ENCODE data around the gene PAPLN.

Gene PAPLN

GRCh38 chr14:73272393-73272792, 35.1 kb downstream of the PAPLN start:
- DNase-seq (ENCODE audit: low spot score): no peak
- in situ Hi-C loops (cut with MboI; ENCODE audit: low pct_unique_long_range_greater_than_20kb, low sequenced_read_pairs, unreplicated experiment): no loop called here
- TF ChIP-seq, protein P1, sequence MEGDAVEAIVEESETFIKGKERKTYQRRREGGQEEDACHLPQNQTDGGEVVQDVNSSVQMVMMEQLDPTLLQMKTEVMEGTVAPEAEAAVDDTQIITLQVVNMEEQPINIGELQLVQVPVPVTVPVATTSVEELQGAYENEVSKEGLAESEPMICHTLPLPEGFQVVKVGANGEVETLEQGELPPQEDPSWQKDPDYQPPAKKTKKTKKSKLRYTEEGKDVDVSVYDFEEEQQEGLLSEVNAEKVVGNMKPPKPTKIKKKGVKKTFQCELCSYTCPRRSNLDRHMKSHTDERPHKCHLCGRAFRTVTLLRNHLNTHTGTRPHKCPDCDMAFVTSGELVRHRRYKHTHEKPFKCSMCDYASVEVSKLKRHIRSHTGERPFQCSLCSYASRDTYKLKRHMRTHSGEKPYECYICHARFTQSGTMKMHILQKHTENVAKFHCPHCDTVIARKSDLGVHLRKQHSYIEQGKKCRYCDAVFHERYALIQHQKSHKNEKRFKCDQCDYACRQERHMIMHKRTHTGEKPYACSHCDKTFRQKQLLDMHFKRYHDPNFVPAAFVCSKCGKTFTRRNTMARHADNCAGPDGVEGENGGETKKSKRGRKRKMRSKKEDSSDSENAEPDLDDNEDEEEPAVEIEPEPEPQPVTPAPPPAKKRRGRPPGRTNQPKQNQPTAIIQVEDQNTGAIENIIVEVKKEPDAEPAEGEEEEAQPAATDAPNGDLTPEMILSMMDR (IDR thresholded peaks at IDR 0.05; ENCODE audit: extremely low read depth, insufficient read depth, missing control alignments): no peak

DNA sequence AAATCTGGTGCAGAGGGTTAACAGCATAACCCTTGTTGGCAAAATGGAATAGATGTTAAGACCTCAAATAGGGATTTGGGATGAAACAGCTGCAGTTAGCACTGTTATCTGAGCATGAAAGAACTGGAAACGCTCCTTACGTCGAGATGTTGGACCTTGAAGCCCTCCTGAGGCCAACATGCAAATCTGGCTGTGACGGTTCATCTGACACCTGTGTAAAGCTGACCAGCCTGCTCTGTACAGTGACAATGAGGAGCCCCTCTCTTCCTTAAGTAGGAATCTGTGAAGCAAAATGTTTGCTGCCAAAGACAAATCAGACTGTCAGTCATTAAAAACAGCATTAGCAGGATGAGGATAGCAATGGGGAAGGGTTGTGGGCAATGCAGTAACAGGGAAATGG, 36.5 kb downstream of the PAPLN start:
- TF ChIP-seq, protein P1 (IDR thresholded peaks at IDR 0.05; ENCODE audit: extremely low read depth, insufficient read depth, missing control alignments): no peak
- in situ Hi-C loops (cut with MboI; ENCODE audit: low pct_unique_long_range_greater_than_20kb, low sequenced_read_pairs, unreplicated experiment): no loop called here
- DNase-seq (ENCODE audit: low spot score): no peak

DNA sequence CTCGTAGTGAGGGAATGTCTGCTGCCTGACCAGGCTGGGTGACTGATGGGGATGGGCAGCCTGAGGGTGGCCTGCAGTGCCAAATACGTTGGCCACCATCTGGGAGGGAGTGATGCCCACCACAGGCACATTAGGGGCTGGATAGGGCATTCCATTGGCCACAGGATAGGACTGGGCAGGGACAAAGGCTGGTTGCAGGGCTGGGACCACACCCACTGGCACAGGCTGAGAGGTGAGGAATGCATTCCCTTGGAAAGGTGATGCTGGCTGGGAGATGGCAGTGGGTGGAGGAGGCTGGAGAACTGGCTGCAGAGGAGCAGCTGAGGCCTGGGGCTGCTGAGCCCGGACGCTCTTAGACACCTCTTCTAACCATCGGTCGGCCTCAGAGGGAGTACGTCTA, 39.5 kb downstream of the PAPLN start:
- in situ Hi-C loops (cut with MboI; ENCODE audit: low pct_unique_long_range_greater_than_20kb, low sequenced_read_pairs, unreplicated experiment): no loop called here
- TF ChIP-seq, protein P1 (IDR thresholded peaks at IDR 0.05; ENCODE audit: extremely low read depth, insufficient read depth, missing control alignments): no peak
- no peak for DNase-seq (ENCODE audit: low spot score)

DNA sequence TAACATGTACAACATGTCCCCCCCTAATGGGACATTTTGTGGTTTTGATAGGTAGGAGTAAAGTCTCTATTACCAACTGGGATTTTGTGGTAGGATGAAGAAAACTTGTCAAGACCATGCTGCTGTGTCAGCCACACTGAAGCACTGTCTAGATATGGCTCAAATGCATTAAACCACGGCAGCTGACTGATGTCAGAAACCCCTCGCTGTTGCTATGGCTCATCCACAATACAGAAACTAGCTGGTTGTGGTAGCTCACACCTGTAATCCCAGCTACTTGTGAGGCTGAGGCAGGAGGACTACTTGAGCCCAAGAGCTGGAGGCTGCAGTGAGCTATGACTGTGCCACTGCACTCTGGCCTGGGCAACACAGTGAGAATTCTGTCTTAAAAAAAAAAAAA, 40.1 kb downstream of the PAPLN start:
- in situ Hi-C loops (cut with MboI; ENCODE audit: low pct_unique_long_range_greater_than_20kb, low sequenced_read_pairs, unreplicated experiment): no loop called here
- TF ChIP-seq, protein P1 (IDR thresholded peaks at IDR 0.05; ENCODE audit: extremely low read depth, insufficient read depth, missing control alignments): no peak
- DNase-seq (ENCODE audit: low spot score): no peak

GRCh38 chr14:73280903-73281302, 43.6 kb downstream of the PAPLN start:
- DNase-seq (ENCODE audit: low spot score): no peak
- in situ Hi-C loops (cut with MboI; ENCODE audit: low pct_unique_long_range_greater_than_20kb, low sequenced_read_pairs, unreplicated experiment): no loop called here
- TF ChIP-seq, protein P1 (IDR thresholded peaks at IDR 0.05; ENCODE audit: extremely low read depth, insufficient read depth, missing control alignments): peak; percentile 10

DNA sequence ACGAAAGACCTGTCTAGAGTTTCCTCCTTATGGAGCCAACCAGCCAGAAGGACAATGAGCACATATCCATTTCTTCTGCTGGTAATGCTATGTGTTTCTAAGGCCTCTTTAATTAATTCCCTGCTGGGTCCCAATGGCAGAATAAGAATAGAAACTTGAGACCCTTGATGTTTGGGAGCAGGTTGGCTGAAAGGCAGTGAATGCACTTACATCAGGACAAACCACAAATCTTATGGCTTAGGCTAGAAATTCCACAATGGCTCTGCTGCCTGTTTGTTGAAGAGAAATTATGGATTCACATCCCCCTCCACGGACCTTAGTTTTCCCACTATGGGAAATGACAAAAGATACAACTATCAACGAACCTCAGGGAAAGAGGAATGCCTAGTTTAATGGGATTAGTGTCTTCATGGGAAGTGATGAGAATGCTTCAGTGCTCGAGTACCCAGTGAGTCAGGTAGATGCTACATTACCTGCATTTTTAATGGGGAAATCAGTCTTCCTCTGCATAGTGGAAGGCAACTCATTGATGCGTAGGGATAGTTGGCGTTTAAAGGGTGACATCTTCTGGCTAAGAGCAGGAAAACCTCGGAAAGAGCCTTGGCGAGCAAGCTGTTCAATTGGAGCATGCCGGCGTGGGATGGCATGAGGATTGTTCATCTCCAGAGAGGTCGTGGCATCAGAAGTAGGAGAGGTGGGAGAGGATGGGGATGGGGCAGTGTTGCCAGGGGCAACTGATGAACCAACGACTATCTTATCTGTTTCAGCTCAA, 46.5 kb downstream of the PAPLN start:
- DNase-seq (ENCODE audit: low spot score): no peak
- in situ Hi-C loops (cut with MboI; ENCODE audit: low pct_unique_long_range_greater_than_20kb, low sequenced_read_pairs, unreplicated experiment): no loop called here

More for the DNA sequence above, 46.5 kb downstream of the PAPLN start:
- TF ChIP-seq, protein P1 (IDR thresholded peaks at IDR 0.05; ENCODE audit: extremely low read depth, insufficient read depth, missing control alignments): no peak
